AG04450 (cell line): ENCODE measurements around the gene LHFPL6. TPM values are rescaled to one million over a fixed set of nuclear protein-coding genes. Genes with fewer than 3 reads are reported as not detected.

Source experiments
- CTCF ChIA-PET: fragments of 300-600, 350-600 bp; formaldehyde crosslinking; extraction: SDS; loops from one replicate; lab custom pipeline; 2022; ENCODE audit warnings: antibody characterized with exemption, inconsistent platforms; lab: Charles Lee
- POLR2A ChIA-PET: fragments of 350-600 bp; formaldehyde crosslinking; extraction: SDS; loops from one replicate; lab custom pipeline; 2021; ENCODE audit warnings: antibody characterized with exemption, inconsistent platforms; lab: Yijun Ruan, JAX
- DNase-seq: peaks from one replicate; pipeline ENCODE4 v3.0.0-alpha.2; 2011; ENCODE audit warnings: low read depth, low spot score
- H3K27ac ChIP-seq: one replicate; pipeline ENCODE4 v1.5.1; 2012; ENCODE audit warnings: low read depth, low read length, control low read depth
- H3K27me3 ChIP-seq: one replicate; pipeline ENCODE4 v1.6.0; 2012; ENCODE audit warnings: low read length; ENCODE audit not compliant: control insufficient read depth, insufficient read depth
- H3K4me3 ChIP-seq: 2 replicates; pipeline ENCODE4 v1.5.1; 2011; ENCODE audit warnings: mild to moderate bottlenecking, low read depth, low read length, control low read depth
- H3K9me3 ChIP-seq: 2 replicates; pipeline ENCODE4 v1.5.1; 2012; ENCODE audit warnings: low read length; ENCODE audit not compliant: control insufficient read depth, insufficient read depth
- CTCF ChIP-seq: IDR thresholded peaks from 2 replicates; pipeline ENCODE4 v1.5.1; 2011; ENCODE audit warnings: low read depth, low read length, control low read depth, inconsistent platforms
- polyA plus RNA-seq: library from polyadenylated mRNA; depleted of rRNA; stranded (reverse); fragments of >200 nt; gene quantifications from 2 replicates; pipeline ENCODE4 v1.2.3, GENCODE V29; 2011

The LHFPL6 gene
- polyA plus RNA-seq, 1 experiment, result 40.3 TPM

DNA sequence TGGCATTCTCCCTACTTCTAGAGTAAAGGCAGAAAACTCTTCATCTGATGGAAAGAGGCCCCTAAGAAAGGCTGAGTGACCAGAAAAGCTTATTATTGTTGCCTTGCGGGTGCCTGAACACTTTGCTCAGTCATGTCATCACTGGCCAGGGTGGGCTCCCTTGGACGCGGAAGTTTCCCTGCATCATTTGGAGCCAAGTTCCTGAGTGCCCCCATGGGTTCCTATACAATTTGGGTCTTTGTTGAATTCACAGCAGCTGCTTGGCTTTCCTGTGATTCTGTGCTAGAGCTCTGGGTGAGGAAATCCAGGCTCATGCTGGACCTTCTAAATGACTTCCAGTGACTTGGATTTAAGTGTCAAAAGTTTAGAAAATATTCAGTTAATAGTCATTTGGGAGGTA, 232.9 kb downstream of the LHFPL6 start:
- POLR2A ChIA-PET, result no interaction called here
- no peak overlapping the region for H3K4me3 ChIP-seq
- CTCF ChIA-PET, result interaction anchor here (0.8 kb wide), 1 partner anchor 29 kb away, joined by 3 read pairs; no protein-coding TSS in a partner anchor

GRCh38 chr13:39369161-39369890, 233.7 kb downstream of the LHFPL6 start:
- no peaks in the 10 kb centered on the region for H3K27me3 ChIP-seq
- no peak for DNase-seq
- H3K4me3 ChIP-seq, result no peak overlapping the region
- ChIA-PET CTCF (interaction anchor here (0.9 kb wide), 1 partner anchor 225 kb away, joined by 3 read pairs; no protein-coding TSS in a partner anchor), POLR2A (no interaction called here)
- H3K9me3 ChIP-seq, result no peaks in the 10 kb centered on the region
- TF ChIP-seq CTCF, result no peak
- H3K27ac ChIP-seq, result no peak overlapping the region

More for the DNA sequence above, 232.9 kb downstream of the LHFPL6 start:
- no peak for DNase-seq
- H3K27ac ChIP-seq, result no peak overlapping the region
- no peak for TF ChIP-seq CTCF
- H3K27me3 ChIP-seq, result no peaks in the 10 kb centered on the region
- H3K9me3 ChIP-seq, result no peaks in the 10 kb centered on the region

GRCh38 chr13:39365879-39366278, 237.1 kb downstream of the LHFPL6 start:
- TF ChIP-seq CTCF, result no peak
- CTCF ChIA-PET, result interaction anchor here (1.3 kb wide), 1 partner anchor 250 kb away, joined by 5 read pairs; no protein-coding TSS in a partner anchor

DNA sequence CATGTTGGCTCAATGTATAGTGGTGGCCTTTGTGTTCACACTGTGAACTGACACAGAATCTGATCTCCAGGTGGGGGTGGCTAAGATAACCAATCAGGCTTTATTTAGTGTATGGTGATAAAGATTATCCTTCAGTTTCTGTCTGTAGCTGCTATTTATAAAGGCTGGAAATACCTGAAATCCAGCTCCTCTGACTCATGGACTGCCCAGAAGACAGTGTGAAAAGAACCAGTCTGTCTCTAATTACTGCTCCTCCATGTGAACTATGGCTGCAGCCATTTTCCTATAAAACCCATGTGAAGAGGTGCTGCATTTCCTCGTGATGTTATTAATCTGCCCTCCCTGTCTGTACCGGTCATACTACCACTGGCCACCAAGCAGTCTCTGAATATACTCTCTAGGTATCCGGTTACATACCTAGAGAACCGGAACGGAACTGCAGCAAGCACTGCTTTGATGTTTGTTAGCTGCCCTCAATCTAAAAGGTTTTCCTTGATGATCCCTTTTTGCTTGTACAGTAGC, 238.0 kb downstream of the LHFPL6 start:
- no peak overlapping the region for H3K4me3 ChIP-seq
- no peak overlapping the region for H3K27ac ChIP-seq
- H3K27me3 ChIP-seq, result no peaks in the 10 kb centered on the region
- TF ChIP-seq CTCF, result 0 out of 2 replicates have a peak, but pooled peaks have one; percentile 10
- DNase-seq, result no peak
- CTCF ChIA-PET, result interaction anchor here (0.7 to 1.3 kb wide), 2 partner anchors 251 to 313 kb away, joined by 5 read pairs; no protein-coding TSS in a partner anchor
- POLR2A ChIA-PET, result interaction anchor here (0.7 kb wide), 1 partner anchor 198 kb away, joined by 3 read pairs; no protein-coding TSS in a partner anchor
- no peaks in the 10 kb centered on the region for H3K9me3 ChIP-seq

More at GRCh38 chr13:39365879-39366278, 237.1 kb downstream of the LHFPL6 start:
- H3K4me3 ChIP-seq, result no peak overlapping the region
- no peaks in the 10 kb centered on the region for H3K27me3 ChIP-seq
- H3K27ac ChIP-seq, result no peak overlapping the region
- no peaks in the 10 kb centered on the region for H3K9me3 ChIP-seq
- POLR2A ChIA-PET, result no interaction called here
- DNase-seq, result no peak

- H3K4me3 ChIP-seq, result no peak overlapping the region
- no peaks in the 10 kb centered on the region for H3K9me3 ChIP-seq
- no peaks in the 10 kb centered on the region for H3K27me3 ChIP-seq
- ChIA-PET CTCF (no interaction called here), POLR2A (no interaction called here)
- H3K27ac ChIP-seq, result no peak overlapping the region
- no peak for DNase-seq
- TF ChIP-seq CTCF, result no peak
Observed at GRCh38 chr13:39363382-39363772, 239.6 kb downstream of the LHFPL6 start.
